GM19397 (cell line): ENCODE measurements around the gene TNFRSF8.

Source experiments
- ATAC-seq: cut with Tn5 transposase; IDR thresholded peaks from one replicate; pipeline ENCODE4 v1.9.1; 2021; ENCODE audit warnings: mild to moderate bottlenecking, moderate library complexity; ENCODE audit not compliant: unreplicated experiment

The TNFRSF8 gene

DNA sequence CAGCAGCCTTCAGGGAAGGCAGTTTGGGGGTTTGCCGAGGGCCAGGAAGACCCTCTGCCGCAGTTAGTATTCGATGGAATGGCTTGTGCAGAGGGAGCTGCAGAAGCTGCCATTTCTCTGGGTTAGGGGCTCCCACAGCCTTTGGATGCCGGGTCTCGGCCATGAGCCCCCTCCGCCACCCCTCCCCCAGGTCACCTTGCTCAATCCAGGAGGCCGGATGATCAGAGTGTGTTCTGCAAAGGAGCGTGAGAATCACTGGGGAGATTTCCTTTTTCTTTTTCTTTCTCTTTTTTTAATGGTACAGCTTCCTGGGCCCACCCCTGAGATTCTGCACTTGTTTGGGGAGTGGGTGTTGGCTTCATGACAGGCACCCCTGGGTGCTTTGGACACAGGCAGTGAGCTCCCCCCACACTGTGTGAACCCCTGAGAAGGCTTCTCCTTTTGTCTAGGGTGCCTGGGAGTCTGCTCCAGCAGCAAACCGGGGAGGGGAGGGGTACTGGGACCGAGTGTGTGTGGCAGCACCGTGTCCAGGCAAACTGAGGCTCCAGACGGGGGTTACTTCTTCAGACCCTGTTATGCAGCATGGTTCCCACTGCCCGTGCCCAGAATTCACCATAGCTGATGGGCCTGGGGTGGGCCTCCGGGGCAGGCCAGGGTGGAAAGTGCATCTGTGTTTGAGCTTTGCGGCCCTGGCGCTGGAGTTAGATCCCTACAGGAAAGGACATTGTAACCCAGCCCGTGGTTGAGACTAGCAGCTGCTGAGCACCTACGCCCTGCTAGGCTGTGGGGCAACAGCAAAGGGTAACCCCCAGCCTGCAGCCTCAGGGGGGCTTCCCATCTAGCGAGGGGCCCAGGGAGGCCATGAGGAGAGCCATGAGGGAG lies 122.2 kb downstream of the TNFRSF8 start:
- ATAC-seq: no peak

DNA sequence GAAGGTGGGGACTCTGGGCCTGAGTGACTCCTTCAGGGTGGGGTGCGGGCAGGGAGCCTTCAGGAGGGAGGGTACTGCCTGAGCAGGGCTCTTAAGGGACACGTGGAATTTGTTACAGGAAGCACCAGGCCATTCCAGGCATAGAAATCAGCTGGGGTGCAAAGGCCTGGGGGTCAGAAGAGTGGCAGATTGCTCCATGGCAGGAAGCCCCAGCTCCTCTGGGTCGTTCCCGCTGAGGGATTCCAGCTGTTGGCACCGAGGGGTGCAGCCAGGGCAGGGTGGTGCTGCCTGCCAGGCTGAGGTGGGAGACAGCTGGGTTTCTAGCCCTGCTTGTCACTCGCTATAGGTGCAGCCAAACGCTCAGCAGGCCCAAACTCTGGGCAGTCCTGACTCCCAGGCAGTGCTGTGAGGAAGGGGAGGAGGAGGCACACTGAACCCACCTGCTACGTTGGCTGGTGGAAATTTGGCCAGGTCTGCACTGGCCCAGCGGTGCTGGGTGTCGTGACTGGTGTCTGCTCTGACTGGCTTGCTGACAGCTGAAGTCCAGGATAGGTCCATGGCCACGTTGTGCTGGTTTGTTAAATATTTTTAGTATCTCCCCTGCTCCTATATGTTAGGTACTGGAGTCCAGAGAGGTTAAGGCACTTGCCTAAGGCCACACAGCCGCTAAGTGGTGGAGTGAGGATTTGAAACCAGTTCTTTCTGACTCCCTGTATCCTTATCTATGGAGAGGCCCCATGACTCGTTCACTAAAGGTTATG lies 123.0 kb downstream of the TNFRSF8 start:
- ATAC-seq: no peak

DNA sequence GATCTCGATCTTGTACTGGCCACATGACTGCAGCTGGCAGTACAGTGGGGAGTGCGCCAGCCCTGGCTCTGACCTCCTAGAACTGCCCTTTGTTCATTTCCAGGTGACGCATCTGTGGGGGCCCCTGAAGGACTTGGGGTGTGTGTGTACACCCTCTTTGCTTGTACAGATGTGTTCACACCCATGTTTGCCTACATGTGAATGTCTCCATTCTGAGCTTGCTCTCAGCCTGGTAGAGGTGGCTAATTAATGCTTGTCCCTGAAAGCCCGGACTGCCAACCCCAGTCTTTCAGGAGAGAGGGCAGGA lies 123.5 kb downstream of the TNFRSF8 start:
- no peak for ATAC-seq

DNA sequence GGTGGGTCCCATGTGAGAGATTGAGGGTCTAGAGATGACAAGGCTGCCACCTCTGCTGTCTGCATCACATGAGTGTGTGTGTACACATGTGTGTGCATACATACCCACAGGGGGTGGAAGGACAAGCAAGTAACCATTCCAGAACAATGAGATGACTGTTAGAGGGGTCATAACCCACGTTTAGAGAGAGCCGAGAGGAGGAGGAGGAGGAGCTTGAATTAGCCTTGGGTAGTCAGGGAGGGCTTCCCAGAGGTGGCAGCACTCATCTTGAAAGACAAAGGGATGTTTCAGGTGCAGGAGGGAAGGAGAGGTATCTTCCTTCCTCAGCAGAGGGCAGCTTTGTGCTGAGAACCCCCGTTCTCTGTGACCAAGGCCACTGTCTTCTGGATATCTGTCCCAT lies 125.0 kb downstream of the TNFRSF8 start:
- no peak for ATAC-seq

DNA sequence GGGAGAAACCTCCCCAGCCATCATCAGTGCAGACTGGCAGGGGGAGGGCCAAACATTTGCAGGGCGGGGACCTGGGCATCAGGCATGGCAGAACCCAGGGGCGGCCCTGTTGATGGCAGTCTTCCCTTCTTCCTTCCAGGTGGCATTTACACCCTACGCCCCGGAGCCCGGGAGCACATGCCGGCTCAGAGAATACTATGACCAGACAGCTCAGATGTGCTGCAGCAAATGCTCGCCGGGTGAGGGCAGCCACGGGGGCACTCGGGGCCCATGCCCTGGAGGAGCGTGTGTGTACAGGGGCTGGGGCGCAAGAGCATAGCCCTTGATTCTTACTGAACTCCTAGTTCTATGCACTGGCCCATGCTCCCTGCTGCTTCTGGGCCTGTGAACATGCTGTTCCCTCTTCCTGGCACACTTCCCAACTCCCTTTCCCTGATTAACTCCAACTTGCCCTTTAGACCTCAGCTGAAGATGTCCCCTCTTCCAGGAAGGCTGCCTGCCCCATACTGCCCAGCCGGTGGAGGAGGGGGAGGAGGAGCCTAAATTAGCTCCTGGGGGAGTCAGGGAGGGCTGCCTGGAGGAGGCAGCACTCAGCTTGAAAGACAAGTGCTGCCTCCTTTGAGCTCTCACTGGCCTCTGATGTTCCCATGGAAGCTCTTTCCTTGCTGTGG lies 125.7 kb downstream of the TNFRSF8 start:
- no peak for ATAC-seq

DNA sequence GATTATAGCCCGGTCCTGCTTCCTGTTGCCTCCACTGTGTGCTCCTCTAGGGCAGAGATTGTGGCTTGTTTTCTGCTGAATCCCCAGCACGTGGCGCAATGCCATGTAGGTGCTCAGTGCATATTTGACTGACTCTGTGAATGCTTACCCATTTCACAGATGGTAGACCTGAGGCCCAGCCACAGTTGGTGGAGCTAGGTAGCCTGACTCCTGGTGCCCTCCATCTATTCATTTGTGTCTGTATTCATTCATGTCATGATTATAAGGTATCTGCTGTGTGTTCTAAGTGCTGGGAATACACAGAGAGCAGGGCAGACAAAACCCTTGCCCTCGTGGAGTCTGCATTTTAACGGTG lies 126.2 kb downstream of the TNFRSF8 start:
- no peak for ATAC-seq

DNA sequence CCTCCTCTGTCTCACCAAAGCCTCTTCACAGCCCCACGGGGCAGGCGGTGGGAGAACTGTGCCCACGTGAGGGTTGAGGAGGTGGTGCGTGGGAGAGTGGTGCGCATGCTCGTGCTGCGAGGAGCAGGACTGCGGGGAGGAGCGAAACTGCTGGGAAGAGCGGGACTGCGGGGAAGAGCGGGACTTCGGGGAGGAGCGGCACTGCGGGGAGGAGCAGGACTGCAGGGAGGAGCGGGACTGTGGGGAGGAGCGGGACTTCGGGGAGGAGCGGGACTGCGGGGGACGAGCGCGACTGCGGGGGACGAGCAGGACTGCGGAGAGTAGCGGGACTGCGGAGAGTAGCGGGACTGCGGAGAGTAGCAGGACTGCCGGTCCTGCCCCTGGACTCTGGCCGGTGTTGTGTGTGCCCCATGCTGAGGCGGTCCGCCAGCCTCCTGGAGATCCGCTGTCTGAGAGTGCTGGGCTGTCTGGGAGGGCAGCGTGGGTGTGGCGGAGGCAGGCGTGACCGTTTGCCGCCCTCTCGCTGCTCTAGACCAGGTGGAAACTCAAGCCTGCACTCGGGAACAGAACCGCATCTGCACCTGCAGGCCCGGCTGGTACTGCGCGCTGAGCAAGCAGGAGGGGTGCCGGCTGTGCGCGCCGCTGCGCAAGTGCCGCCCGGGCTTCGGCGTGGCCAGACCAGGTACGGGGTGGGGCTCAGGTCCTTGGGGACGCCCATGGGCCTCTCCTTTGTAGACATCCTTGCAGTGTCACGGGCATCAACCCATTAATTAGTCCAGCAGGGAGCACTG lies 128.3 kb downstream of the TNFRSF8 start:
- no peak for ATAC-seq
